Left colon (tissue), 2 donors: Measurements from ENCODE around the gene NDE1. TPM values are rescaled to one million over a fixed set of nuclear protein-coding genes. Genes with fewer than 3 reads are reported as not detected.
"Not testable (repeated sequence)": the region's sequence is repeated elsewhere in the genome, so short reads cannot be mapped to it uniquely, and the experiment has no call there.

Experiments used
- ATAC-seq: fragments of 200-7000 bp; cut with Tn5 transposase; one replicate; pipeline ENCODE4 v1.9.1; 2020; ENCODE audit warnings: mild to moderate bottlenecking, moderate library complexity
- DNase-seq, 2 donors: peaks; one replicate each; pipeline ENCODE4 v3.0.0-alpha.2; 2020
- intact Hi-C, 2 donors: fragments of 100-400 bp; cut with DNase I in 1 of 2; cut with micrococcal nuclease in 1 of 2; formaldehyde crosslinking; loops; one replicate each; pipeline versions ENCODE4 v1.11.2 to v1.14.0; 2022; cut with DNase I, micrococcal nuclease
- total RNA-seq, 2 donors: library from RNA; stranded (reverse); fragmentation: NEBNext Ultra II Directional; extraction: Animal tissue kit (Norgen Biotek cat#: 25700); gene quantifications; one replicate each; pipeline ENCODE4 v1.2.1, GENCODE V29; 2021
- donor health status: DM: no; HTN: no; CAD: no.
- donor health status: DM: yes; HTN: yes; CAD: no.

NDE1 gene
- total RNA-seq, 2 donors from 2014 or later, result 24.8 to 30.9 TPM

GRCh38 chr16:15714393-15715172, 64.5 kb downstream of the NDE1 start:
- intact Hi-C loops, result no loop called here
- ATAC-seq (no peak), DNase-seq (no peak)

GRCh38 chr16:15715221-15715620, 65.2 kb downstream of the NDE1 start:
- intact Hi-C loops, result no loop called here
- no peak for DNase-seq
- ATAC-seq, result no peak

- intact Hi-C loops, result no loop called here
- no peak for ATAC-seq
- DNase-seq, result no peak
Observed at GRCh38 chr16:15716694-15717447, 66.8 kb downstream of the NDE1 start.

GRCh38 chr16:15721018-15721417, 71.0 kb downstream of the NDE1 start:
- ATAC-seq, result no peak
- intact Hi-C loops, result no loop called here
- no peak for DNase-seq

- intact Hi-C loops, result no loop called here
- DNase-seq (no peak), ATAC-seq (no peak)
Observed at GRCh38 chr16:15723808-15724207, 73.8 kb downstream of the NDE1 start.

GRCh38 chr16:15725641-15726240, 75.7 kb downstream of the NDE1 start:
- DNase-seq (no peak), ATAC-seq (no peak)
- intact Hi-C loops, result no loop called here

GRCh38 chr16:15726715-15727114, 76.7 kb downstream of the NDE1 start:
- peak; percentile 99 for ATAC-seq
- intact Hi-C loops, result no loop called here
- DNase-seq, result peak; percentile 80 to 84

GRCh38 chr16:15727697-15728096, 77.7 kb downstream of the NDE1 start:
- intact Hi-C loops, DNase-seq, ATAC-seq: not testable (repeated sequence)

- intact Hi-C loops, result no loop called here
- no peak for ATAC-seq
- DNase-seq, result no peak
Observed at GRCh38 chr16:15729152-15729551, 79.1 kb downstream of the NDE1 start.

- DNase-seq (no peak), ATAC-seq (no peak)
- intact Hi-C loops, result no loop called here
Observed at GRCh38 chr16:15732416-15732815, 82.4 kb downstream of the NDE1 start.

GRCh38 chr16:15735610-15736009, 85.6 kb downstream of the NDE1 start:
- ATAC-seq (no peak), DNase-seq (no peak)
- intact Hi-C loops, result no loop called here

- no peak for ATAC-seq
- intact Hi-C loops, result no loop called here
- no peak for DNase-seq
Observed at GRCh38 chr16:15736529-15736928, 86.5 kb downstream of the NDE1 start.

- ATAC-seq, result no peak
- intact Hi-C loops, result no loop called here
- DNase-seq, result no peak
Observed at GRCh38 chr16:15737140-15737644, 87.1 kb downstream of the NDE1 start.

- intact Hi-C loops, result no loop called here
- no peak for ATAC-seq
- DNase-seq, result no peak
Observed at GRCh38 chr16:15739464-15739863, 89.4 kb downstream of the NDE1 start.

GRCh38 chr16:15739950-15740349, 89.9 kb downstream of the NDE1 start:
- ATAC-seq, result no peak
- DNase-seq, result no peak
- intact Hi-C loops, result no loop called here

GRCh38 chr16:15741207-15741871, 91.3 kb downstream of the NDE1 start:
- ATAC-seq, result no peak
- intact Hi-C loops, result no loop called here
- no peak for DNase-seq

GRCh38 chr16:15742716-15743115, 92.7 kb downstream of the NDE1 start:
- ATAC-seq (no peak), DNase-seq (no peak)
- intact Hi-C loops, result no loop called here

- intact Hi-C loops, result no loop called here
- ATAC-seq (no peak), DNase-seq (no peak)
Observed at GRCh38 chr16:15743657-15744056, 93.6 kb downstream of the NDE1 start.

- intact Hi-C loops, result no loop called here
- DNase-seq, result no peak
- ATAC-seq, result no peak
Observed at GRCh38 chr16:15746332-15746731, 96.3 kb downstream of the NDE1 start.
